HG02759 (cell line): ENCODE results near the gene ZNF689.
"Not testable (repeated sequence)": the region's sequence is repeated elsewhere in the genome, so short reads cannot be mapped to it uniquely, and the experiment has no call there.

Experiments used
- ATAC-seq: cut with Tn5 transposase; IDR thresholded peaks from one replicate; pipeline ENCODE4 v1.9.1; 2021; ENCODE audit warnings: mild to moderate bottlenecking, moderate library complexity; ENCODE audit not compliant: unreplicated experiment

Gene ZNF689

GRCh38 chr16:30601966-30602365, 8.2 kb downstream of the ZNF689 start:
- no peak for ATAC-seq

- ATAC-seq: no peak
Observed at GRCh38 chr16:30600929-30601328, 9.3 kb downstream of the ZNF689 start.

GRCh38 chr16:30600215-30600614, 10.0 kb downstream of the ZNF689 start:
- no peak for ATAC-seq

GRCh38 chr16:30592871-30593270, 17.3 kb downstream of the ZNF689 start:
- ATAC-seq: no peak

GRCh38 chr16:30590869-30591268, 19.3 kb downstream of the ZNF689 start:
- ATAC-seq: not testable (repeated sequence)

- not testable (repeated sequence) for ATAC-seq
Observed at GRCh38 chr16:30589582-30589981, 20.6 kb downstream of the ZNF689 start.

- no peak for ATAC-seq
Observed at GRCh38 chr16:30588651-30589050, 21.5 kb downstream of the ZNF689 start.

GRCh38 chr16:30585400-30586191, 24.6 kb downstream of the ZNF689 start, which contains the start of gene ZNF785:
Gene ZNF785 (minus strand): TSS chr16:30585697. CDS start chr16:30585611, 86 bp downstream.
- peak; percentile 91 for ATAC-seq

- peak; percentile 33 for ATAC-seq
Observed at GRCh38 chr16:30585022-30585399, 25.2 kb downstream of the ZNF689 start.

- no peak for ATAC-seq
Observed at GRCh38 chr16:30582611-30583340, 27.4 kb downstream of the ZNF689 start.

GRCh38 chr16:30581457-30581856, 28.7 kb downstream of the ZNF689 start:
- no peak for ATAC-seq

- ATAC-seq: no peak
Observed at GRCh38 chr16:30574678-30575077, 35.5 kb downstream of the ZNF689 start.

GRCh38 chr16:30571445-30572322, 38.5 kb downstream of the ZNF689 start, which contains the start of gene ZNF688:
Gene ZNF688 (minus strand): TSS chr16:30571714. CDS start chr16:30571629, 85 bp downstream.
- peak; percentile 76 for ATAC-seq

- no peak for ATAC-seq
Observed at GRCh38 chr16:30570636-30571444, 39.3 kb downstream of the ZNF689 start.

- ATAC-seq: no peak
Observed at GRCh38 chr16:30569746-30570635, 40.2 kb downstream of the ZNF689 start.

- ATAC-seq: no peak
Observed at GRCh38 chr16:30569281-30569680, 40.9 kb downstream of the ZNF689 start.

- no peak for ATAC-seq
Observed at GRCh38 chr16:30567991-30568638, 42.1 kb downstream of the ZNF689 start.

GRCh38 chr16:30567160-30567990, 42.8 kb downstream of the ZNF689 start:
- no peak for ATAC-seq
